ENCODE data around the gene SMIM24. TPM values are rescaled to one million over a fixed set of nuclear protein-coding genes. Genes with fewer than 3 reads are reported as not detected.
"Not testable (repeated sequence)": the region's sequence is repeated elsewhere in the genome, so short reads cannot be mapped to it uniquely, and the experiment has no call there.

Gene SMIM24
- total and polyA plus RNA-seq, 9 donors: 0.24 to 30.7 (median 0.34) TPM; not detected in 2

- Histone ChIP-seq H3K27ac (ENCODE audit: low read length) (no peak overlapping the region), H3K27me3 (ENCODE audit: control insufficient read depth, insufficient read depth, low read length) (no peaks in the 10 kb centered on the region), H3K36me3 (ENCODE audit: control insufficient read depth, insufficient read depth, low read length) (peaks cover 51% of the 10 kb centered on the region), H3K4me3 (ENCODE audit: low read length) (no peak overlapping the region), H3K9me3 (replicated peaks; ENCODE audit: control insufficient read depth, low read depth, low read length) (no peaks in the 10 kb centered on the region), H3K4me1 (ENCODE audit: control insufficient read depth, insufficient read depth, low read length) (peaks cover 14% of the 10 kb centered on the region)
- 51% methylated on average over 8 of the region's 15 CpGs for WGBS (ENCODE audit: insufficient coverage)
- no peak for DNase-seq
Measured at GRCh38 chr19:3515891-3516422, 35.6 kb upstream of the SMIM24 start.

- no peak for DNase-seq
- peaks cover 52% of the 10 kb centered on the region for H3K36me3 ChIP-seq (ENCODE audit: control insufficient read depth, insufficient read depth, low read length)
- no peaks in the 10 kb centered on the region for H3K9me3 ChIP-seq (replicated peaks; ENCODE audit: control insufficient read depth, low read depth, low read length)
- H3K27ac ChIP-seq (ENCODE audit: low read length): no peak overlapping the region
- whole genome bisulfite sequencing (ENCODE audit: insufficient coverage): 82% methylated on average over 12 of the region's 12 CpGs
- H3K27me3 ChIP-seq (ENCODE audit: control insufficient read depth, insufficient read depth, low read length): no peaks in the 10 kb centered on the region
- H3K4me3 ChIP-seq (ENCODE audit: low read length): no peak overlapping the region
- H3K4me1 ChIP-seq (ENCODE audit: control insufficient read depth, insufficient read depth, low read length): peaks cover 14% of the 10 kb centered on the region
Measured at GRCh38 chr19:3514930-3515329, 34.6 kb upstream of the SMIM24 start.

- Histone ChIP-seq H3K4me1 (ENCODE audit: control insufficient read depth, insufficient read depth, low read length) (peaks cover 18% of the 10 kb centered on the region), H3K27ac (ENCODE audit: low read length) (no peak overlapping the region), H3K4me3 (ENCODE audit: low read length) (no peak overlapping the region), H3K36me3 (ENCODE audit: control insufficient read depth, insufficient read depth, low read length) (peaks cover 48% of the 10 kb centered on the region), H3K27me3 (ENCODE audit: control insufficient read depth, insufficient read depth, low read length) (no peaks in the 10 kb centered on the region), H3K9me3 (replicated peaks; ENCODE audit: control insufficient read depth, low read depth, low read length) (no peaks in the 10 kb centered on the region)
- WGBS (ENCODE audit: insufficient coverage): 71% methylated on average over 18 of the region's 23 CpGs
- no peak for DNase-seq
Measured at GRCh38 chr19:3513229-3514140, 33.2 kb upstream of the SMIM24 start.

GRCh38 chr19:3512562-3513228 is 32.4 kb upstream of the SMIM24 start:
- H3K4me3 ChIP-seq (ENCODE audit: low read length): no peak overlapping the region
- H3K9me3 ChIP-seq (replicated peaks; ENCODE audit: control insufficient read depth, low read depth, low read length): no peaks in the 10 kb centered on the region
- H3K36me3 ChIP-seq (ENCODE audit: control insufficient read depth, insufficient read depth, low read length): peaks cover 46% of the 10 kb centered on the region
- no peaks in the 10 kb centered on the region for H3K27me3 ChIP-seq (ENCODE audit: control insufficient read depth, insufficient read depth, low read length)
- H3K4me1 ChIP-seq (ENCODE audit: control insufficient read depth, insufficient read depth, low read length): peaks cover 22% of the 10 kb centered on the region
- no peak overlapping the region for H3K27ac ChIP-seq (ENCODE audit: low read length)
- WGBS (ENCODE audit: insufficient coverage): 90% methylated on average over 10 of the region's 17 CpGs
- DNase-seq: no peak

- no peaks in the 10 kb centered on the region for H3K9me3 ChIP-seq (replicated peaks; ENCODE audit: control insufficient read depth, low read depth, low read length)
- peaks cover 26% of the 10 kb centered on the region for H3K4me1 ChIP-seq (ENCODE audit: control insufficient read depth, insufficient read depth, low read length)
Measured at GRCh38 chr19:3511506-3512251, 31.4 kb upstream of the SMIM24 start.

GRCh38 chr19:3510727-3511126 is 30.4 kb upstream of the SMIM24 start:
- Histone ChIP-seq H3K9me3 (replicated peaks; ENCODE audit: control insufficient read depth, low read depth, low read length) (no peaks in the 10 kb centered on the region), H3K27ac (ENCODE audit: low read length) (no peak overlapping the region), H3K4me3 (ENCODE audit: low read length) (no peak overlapping the region), H3K36me3 (ENCODE audit: control insufficient read depth, insufficient read depth, low read length) (peaks cover 42% of the 10 kb centered on the region), H3K27me3 (ENCODE audit: control insufficient read depth, insufficient read depth, low read length) (no peaks in the 10 kb centered on the region), H3K4me1 (ENCODE audit: control insufficient read depth, insufficient read depth, low read length) (peaks cover 16% of the 10 kb centered on the region)
- no peak for DNase-seq
- WGBS (ENCODE audit: insufficient coverage): 85% methylated on average over 20 of the region's 22 CpGs

More at GRCh38 chr19:3511506-3512251, 31.4 kb upstream of the SMIM24 start:
- no peak overlapping the region for H3K4me3 ChIP-seq (ENCODE audit: low read length)
- peaks cover 46% of the 10 kb centered on the region for H3K36me3 ChIP-seq (ENCODE audit: control insufficient read depth, insufficient read depth, low read length)
- 90% methylated on average over 17 of the region's 26 CpGs for WGBS (ENCODE audit: insufficient coverage)
- DNase-seq: no peak
- H3K27me3 ChIP-seq (ENCODE audit: control insufficient read depth, insufficient read depth, low read length): no peaks in the 10 kb centered on the region
- no peak overlapping the region for H3K27ac ChIP-seq (ENCODE audit: low read length)

GRCh38 chr19:3509566-3509989 is 29.3 kb upstream of the SMIM24 start:
- H3K9me3 ChIP-seq (replicated peaks; ENCODE audit: control insufficient read depth, low read depth, low read length): no peaks in the 10 kb centered on the region
- peaks cover 42% of the 10 kb centered on the region for H3K36me3 ChIP-seq (ENCODE audit: control insufficient read depth, insufficient read depth, low read length)
- no peak for DNase-seq
- no peaks in the 10 kb centered on the region for H3K27me3 ChIP-seq (ENCODE audit: control insufficient read depth, insufficient read depth, low read length)
- no peak overlapping the region for H3K27ac ChIP-seq (ENCODE audit: low read length)
- H3K4me1 ChIP-seq (ENCODE audit: control insufficient read depth, insufficient read depth, low read length): peaks cover 20% of the 10 kb centered on the region
- 93% methylated on average over 15 of the region's 15 CpGs for WGBS (ENCODE audit: insufficient coverage)
- no peak overlapping the region for H3K4me3 ChIP-seq (ENCODE audit: low read length)

GRCh38 chr19:3508771-3509535 is 28.6 kb upstream of the SMIM24 start:
- Histone ChIP-seq H3K36me3 (ENCODE audit: control insufficient read depth, insufficient read depth, low read length) (peaks cover 40% of the 10 kb centered on the region), H3K4me3 (ENCODE audit: low read length) (no peak overlapping the region), H3K9me3 (replicated peaks; ENCODE audit: control insufficient read depth, low read depth, low read length) (no peaks in the 10 kb centered on the region), H3K27me3 (ENCODE audit: control insufficient read depth, insufficient read depth, low read length) (no peaks in the 10 kb centered on the region), H3K27ac (ENCODE audit: low read length) (no peak overlapping the region), H3K4me1 (ENCODE audit: control insufficient read depth, insufficient read depth, low read length) (peaks cover 20% of the 10 kb centered on the region)
- 85% methylated on average over 21 of the region's 23 CpGs for WGBS (ENCODE audit: insufficient coverage)
- DNase-seq: no peak

- not testable (repeated sequence) for H3K27me3 ChIP-seq (ENCODE audit: control insufficient read depth, insufficient read depth, low read length); DNase-seq; H3K4me3 ChIP-seq (ENCODE audit: low read length); H3K9me3 ChIP-seq (replicated peaks; ENCODE audit: control insufficient read depth, low read depth, low read length); H3K27ac ChIP-seq (ENCODE audit: low read length)
- WGBS (ENCODE audit: insufficient coverage): 98% methylated on average over 16 of the region's 18 CpGs
- Histone ChIP-seq H3K4me1 (ENCODE audit: control insufficient read depth, insufficient read depth, low read length) (peaks cover 20% of the 10 kb centered on the region), H3K36me3 (ENCODE audit: control insufficient read depth, insufficient read depth, low read length) (peaks cover 34% of the 10 kb centered on the region)
Measured at GRCh38 chr19:3508121-3508661, 27.9 kb upstream of the SMIM24 start.

Data from muscle of leg (tissue), 11 donors.